Right ventricle myocardium superior (tissue), 1 donor: ENCODE data around the gene MAP2K2. TPM values are rescaled to one million over a fixed set of nuclear protein-coding genes. Genes with fewer than 3 reads are reported as not detected.

Experiments used
- ATAC-seq: fragments of 200-7000 bp; cut with Tn5 transposase; one replicate; pipeline ENCODE4 v1.9.1; 2020; ENCODE audit warnings: mild to moderate bottlenecking; ENCODE audit not compliant: poor library complexity
- DNase-seq: peaks from one replicate; pipeline ENCODE4 v3.0.0-alpha.2; 2020
- intact Hi-C: fragments of 100-400 bp; cut with DNase I; formaldehyde crosslinking; loops from one replicate; pipeline ENCODE4 v1.11.2; 2022
- total RNA-seq: library from RNA; stranded (reverse); fragmentation: NEBNext Ultra II Directional; extraction: Animal tissue kit (Norgen Biotek cat#: 25700); gene quantifications from one replicate; pipeline ENCODE4 v1.2.1, GENCODE V29; 2021
- donor health status: DM: no; HTN: yes; CAD: no; lungs with severe emphysema.

MAP2K2 gene
- total RNA-seq, 1 donor from 2014 or later, result 136 TPM

- ATAC-seq (no peak), DNase-seq (no peak)
- intact Hi-C loops, result no loop called here
Observed at GRCh38 chr19:4088975-4089374, 34.9 kb downstream of the MAP2K2 start.

GRCh38 chr19:4087787-4088679, 35.9 kb downstream of the MAP2K2 start:
- ATAC-seq (no peak), DNase-seq (no peak)
- intact Hi-C loops, result no loop called here

- no peak for ATAC-seq
Observed at GRCh38 chr19:4086411-4086867, 37.5 kb downstream of the MAP2K2 start.

GRCh38 chr19:4084547-4084877, 39.4 kb downstream of the MAP2K2 start:
- ATAC-seq (no peak), DNase-seq (no peak)

More at GRCh38 chr19:4086411-4086867, 37.5 kb downstream of the MAP2K2 start:
- no peak for DNase-seq
- intact Hi-C loops, result no loop called here

GRCh38 chr19:4083677-4084546, 40.0 kb downstream of the MAP2K2 start:
- intact Hi-C loops, result no loop called here
- DNase-seq (no peak), ATAC-seq (no peak)

More at GRCh38 chr19:4084547-4084877, 39.4 kb downstream of the MAP2K2 start:
- intact Hi-C loops, result no loop called here

GRCh38 chr19:4082172-4082571, 41.8 kb downstream of the MAP2K2 start:
- ATAC-seq, result no peak
- intact Hi-C loops, result no loop called here
- no peak for DNase-seq

- intact Hi-C loops, result no loop called here
- DNase-seq (no peak), ATAC-seq (no peak)
Observed at GRCh38 chr19:4081441-4082129, 42.3 kb downstream of the MAP2K2 start.

GRCh38 chr19:4080473-4080872, 43.4 kb downstream of the MAP2K2 start:
- intact Hi-C loops, result no loop called here
- no peak for DNase-seq
- no peak for ATAC-seq

- ATAC-seq (peak; percentile 82), DNase-seq (peak; percentile 89)
- intact Hi-C loops, result no loop called here
Observed at GRCh38 chr19:4077800-4078684, 45.9 kb downstream of the MAP2K2 start.

- ATAC-seq (peak; percentile 54), DNase-seq (no peak)
- intact Hi-C loops, result no loop called here
Observed at GRCh38 chr19:4077007-4077374, 46.9 kb downstream of the MAP2K2 start.

- intact Hi-C loops, result no loop called here
- ATAC-seq (no peak), DNase-seq (no peak)
Observed at GRCh38 chr19:4075373-4075772, 48.5 kb downstream of the MAP2K2 start.

- DNase-seq, result no peak
- intact Hi-C loops, result no loop called here
- no peak for ATAC-seq
Observed at GRCh38 chr19:4071610-4072009, 52.3 kb downstream of the MAP2K2 start.

- intact Hi-C loops, result no loop called here
- DNase-seq (peak; percentile 81), ATAC-seq (no peak)
Observed at GRCh38 chr19:4069331-4069959, 54.5 kb downstream of the MAP2K2 start.

- ATAC-seq (no peak), DNase-seq (no peak)
- intact Hi-C loops, result no loop called here
Observed at GRCh38 chr19:4068047-4068966, 55.6 kb downstream of the MAP2K2 start.

GRCh38 chr19:4067396-4068046, 56.4 kb downstream of the MAP2K2 start:
- intact Hi-C loops, result no loop called here
- ATAC-seq, result peak; percentile 1
- peak; percentile 69 for DNase-seq

- DNase-seq (peak; percentile 93), ATAC-seq (peak; percentile 49)
- intact Hi-C loops, result no loop called here
Observed at GRCh38 chr19:4066682-4067395, 57.1 kb downstream of the MAP2K2 start, which contains the start of gene ZBTB7A. Gene ZBTB7A (minus strand): TSS chr19:4066899. CDS start chr19:4055232, 11,667 bp downstream.
